Memory B cell (primary cell): ENCODE data around the gene ICA1L.
"Not testable (repeated sequence)": the region's sequence is repeated elsewhere in the genome, so short reads cannot be mapped to it uniquely, and the experiment has no call there.

Experiments
- ATAC-seq: fragments of 150-1000 bp; cut with Tn5 transposase; 2 replicates; pipeline ENCODE4 v1.10.0; 2021; ENCODE audit warnings: low read depth, mild to moderate bottlenecking, moderate library complexity
- DNase-seq, 2 donors: peaks; one replicate each; pipeline ENCODE4 v3.0.0; 2022; ENCODE audit warnings: low spot score in 2 of 2
- H3K27ac Mint-ChIP-seq: one replicate; pipeline ENCODE4 v1.8.0; 2022; ENCODE audit warnings: mild to moderate bottlenecking, moderate library complexity, mixed read lengths
- H3K27me3 Mint-ChIP-seq: one replicate; pipeline ENCODE4 v1.8.0; 2022; ENCODE audit warnings: mixed read lengths
- H3K36me3 Mint-ChIP-seq: one replicate; pipeline ENCODE4 v1.8.0; 2022; ENCODE audit warnings: mild to moderate bottlenecking, mixed read lengths
- H3K4me1 Mint-ChIP-seq: one replicate; pipeline ENCODE4 v1.8.0; 2022; ENCODE audit warnings: mixed read lengths
- H3K4me3 Mint-ChIP-seq: one replicate; pipeline ENCODE4 v1.8.0; 2022; ENCODE audit warnings: mild to moderate bottlenecking, moderate library complexity, mixed read lengths
- H3K9me3 Mint-ChIP-seq: one replicate; pipeline ENCODE4 v1.8.0; 2022; ENCODE audit warnings: mixed read lengths

ICA1L gene

GRCh38 chr2:202822411-202822810, 49.2 kb downstream of the ICA1L start:
- Mint-ChIP-seq H3K4me3 (no peak overlapping the region), H3K27me3 (no peaks in the 10 kb centered on the region), H3K9me3 (no peaks in the 10 kb centered on the region), H3K27ac (no peak overlapping the region), H3K4me1 (no peaks in the 10 kb centered on the region), H3K36me3 (peaks cover 5% of the 10 kb centered on the region)
- no peak for ATAC-seq
- no peak for DNase-seq

- ATAC-seq (no peak), DNase-seq (no peak)
- H3K9me3 Mint-ChIP-seq, result no peaks in the 10 kb centered on the region
- no peaks in the 10 kb centered on the region for H3K4me1 Mint-ChIP-seq
- H3K4me3 Mint-ChIP-seq, result no peak overlapping the region
- H3K36me3 Mint-ChIP-seq, result peaks cover 5% of the 10 kb centered on the region
- no peaks in the 10 kb centered on the region for H3K27me3 Mint-ChIP-seq
- H3K27ac Mint-ChIP-seq, result no peak overlapping the region
Measured at GRCh38 chr2:202821206-202822160, 50.1 kb downstream of the ICA1L start.

GRCh38 chr2:202818321-202818720, 53.2 kb downstream of the ICA1L start:
- H3K9me3 Mint-ChIP-seq, result peaks cover 2% of the 10 kb centered on the region
- ATAC-seq (no peak), DNase-seq (no peak)
- peaks cover 7% of the 10 kb centered on the region for H3K36me3 Mint-ChIP-seq
- no peaks in the 10 kb centered on the region for H3K4me1 Mint-ChIP-seq
- no peak overlapping the region for H3K27ac Mint-ChIP-seq
- no peaks in the 10 kb centered on the region for H3K27me3 Mint-ChIP-seq
- H3K4me3 Mint-ChIP-seq, result no peak overlapping the region

GRCh38 chr2:202817771-202818170, 53.8 kb downstream of the ICA1L start:
- H3K4me1 Mint-ChIP-seq, result no peaks in the 10 kb centered on the region
- DNase-seq (no peak), ATAC-seq (no peak)
- H3K9me3 Mint-ChIP-seq, result peaks cover 2% of the 10 kb centered on the region
- H3K36me3 Mint-ChIP-seq, result peaks cover 7% of the 10 kb centered on the region
- H3K27ac Mint-ChIP-seq, result no peak overlapping the region
- H3K27me3 Mint-ChIP-seq, result no peaks in the 10 kb centered on the region
- H3K4me3 Mint-ChIP-seq, result no peak overlapping the region

GRCh38 chr2:202815548-202816360, 55.8 kb downstream of the ICA1L start:
- H3K27ac Mint-ChIP-seq, result no peak overlapping the region
- no peaks in the 10 kb centered on the region for H3K27me3 Mint-ChIP-seq
- no peaks in the 10 kb centered on the region for H3K4me1 Mint-ChIP-seq
- peaks cover 11% of the 10 kb centered on the region for H3K36me3 Mint-ChIP-seq
- H3K9me3 Mint-ChIP-seq, result peaks cover 2% of the 10 kb centered on the region
- DNase-seq (no peak), ATAC-seq (no peak)
- no peak overlapping the region for H3K4me3 Mint-ChIP-seq

- peaks cover 2% of the 10 kb centered on the region for H3K9me3 Mint-ChIP-seq
- no peak for DNase-seq
- H3K36me3 Mint-ChIP-seq, result peaks cover 18% of the 10 kb centered on the region
- no peaks in the 10 kb centered on the region for H3K4me1 Mint-ChIP-seq
- H3K4me3 Mint-ChIP-seq, result no peak overlapping the region
- no peaks in the 10 kb centered on the region for H3K27me3 Mint-ChIP-seq
- H3K27ac Mint-ChIP-seq, result no peak overlapping the region
- no peak for ATAC-seq
Measured at GRCh38 chr2:202814226-202814625, 57.3 kb downstream of the ICA1L start.

GRCh38 chr2:202813387-202813786, 58.2 kb downstream of the ICA1L start:
- no peak for DNase-seq
- Mint-ChIP-seq H3K27ac (no peak overlapping the region), H3K4me1 (no peaks in the 10 kb centered on the region), H3K4me3 (no peak overlapping the region), H3K36me3 (peaks cover 24% of the 10 kb centered on the region), H3K27me3 (no peaks in the 10 kb centered on the region), H3K9me3 (peaks cover 3% of the 10 kb centered on the region)
- no peak for ATAC-seq

- Mint-ChIP-seq H3K4me3 (no peak overlapping the region), H3K36me3 (peaks cover 34% of the 10 kb centered on the region), H3K27me3 (no peaks in the 10 kb centered on the region), H3K27ac (no peak overlapping the region), H3K9me3 (peaks cover 1% of the 10 kb centered on the region), H3K4me1 (no peaks in the 10 kb centered on the region)
- DNase-seq, result no peak
- ATAC-seq, result no peak
Measured at GRCh38 chr2:202808754-202809153, 62.8 kb downstream of the ICA1L start.

- not testable (repeated sequence) for ATAC-seq, H3K4me3 Mint-ChIP-seq, DNase-seq, H3K4me1 Mint-ChIP-seq, H3K27ac Mint-ChIP-seq, H3K9me3 Mint-ChIP-seq, H3K27me3 Mint-ChIP-seq
- H3K36me3 Mint-ChIP-seq, result peaks cover 38% of the 10 kb centered on the region
Measured at GRCh38 chr2:202807431-202808138, 64.0 kb downstream of the ICA1L start.

- ATAC-seq, H3K27me3 Mint-ChIP-seq, H3K4me3 Mint-ChIP-seq, H3K27ac Mint-ChIP-seq, H3K9me3 Mint-ChIP-seq, H3K4me1 Mint-ChIP-seq, DNase-seq: not testable (repeated sequence)
- H3K36me3 Mint-ChIP-seq, result peaks cover 45% of the 10 kb centered on the region
Measured at GRCh38 chr2:202805911-202806310, 65.7 kb downstream of the ICA1L start.

- H3K27me3 Mint-ChIP-seq, result no peaks in the 10 kb centered on the region
- H3K27ac Mint-ChIP-seq, result no peak overlapping the region
- no peak overlapping the region for H3K4me3 Mint-ChIP-seq
- ATAC-seq (no peak), DNase-seq (no peak)
- peaks cover 32% of the 10 kb centered on the region for H3K36me3 Mint-ChIP-seq
- no peaks in the 10 kb centered on the region for H3K4me1 Mint-ChIP-seq
- H3K9me3 Mint-ChIP-seq, result peaks cover 7% of the 10 kb centered on the region
Measured at GRCh38 chr2:202797944-202798343, 73.6 kb downstream of the ICA1L start.

GRCh38 chr2:202790676-202791075, 80.9 kb downstream of the ICA1L start:
- ATAC-seq (no peak), DNase-seq (no peak)
- H3K4me3 Mint-ChIP-seq, result no peak overlapping the region
- H3K9me3 Mint-ChIP-seq, result no peaks in the 10 kb centered on the region
- no peak overlapping the region for H3K27ac Mint-ChIP-seq
- peaks cover 28% of the 10 kb centered on the region for H3K36me3 Mint-ChIP-seq
- H3K27me3 Mint-ChIP-seq, result no peaks in the 10 kb centered on the region
- no peaks in the 10 kb centered on the region for H3K4me1 Mint-ChIP-seq

- no peaks in the 10 kb centered on the region for H3K27me3 Mint-ChIP-seq
- peak overlapping the region; percentile 18 for H3K27ac Mint-ChIP-seq
- H3K9me3 Mint-ChIP-seq, result no peaks in the 10 kb centered on the region
- ATAC-seq, result no peak
- no peak overlapping the region for H3K4me3 Mint-ChIP-seq
- DNase-seq, result no peak
- H3K4me1 Mint-ChIP-seq, result no peaks in the 10 kb centered on the region
- H3K36me3 Mint-ChIP-seq, result peaks cover 34% of the 10 kb centered on the region
Measured at GRCh38 chr2:202786842-202787241, 84.7 kb downstream of the ICA1L start.
